ENCODE results near the gene CMIP.

Gene CMIP

DNA sequence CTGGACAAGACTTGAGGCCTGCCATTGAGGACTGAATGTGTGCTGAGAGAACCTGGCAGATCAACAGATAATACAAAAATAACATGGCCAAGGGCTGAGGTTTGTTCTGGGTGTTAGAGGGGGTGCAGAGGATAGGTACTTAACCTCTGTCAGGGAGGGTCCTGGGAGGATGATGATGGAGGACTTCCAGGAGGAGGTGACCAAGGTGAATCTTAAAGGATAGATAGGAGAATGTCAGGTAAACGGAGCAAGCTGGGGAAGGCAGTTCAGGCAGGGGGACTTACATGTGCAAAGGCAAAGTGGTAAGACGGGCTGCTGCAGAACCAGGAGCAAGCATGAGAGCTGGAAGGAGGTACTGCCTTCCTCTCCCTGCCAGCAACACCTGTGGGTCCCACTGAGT, 214.6 kb downstream of the CMIP start:
- TF ChIP-seq EP300 (IDR thresholded peaks at IDR 0.05; ENCODE audit: borderline replicate concordance) (no peak), FOXM1 (IDR thresholded peaks at IDR 0.05; ENCODE audit: borderline replicate concordance, low read depth) (no peak), EGR1 (IDR thresholded peaks at IDR 0.05) (no peak), CREB1 (IDR thresholded peaks at IDR 0.05; ENCODE audit: low read depth) (no peak), CEBPB (IDR thresholded peaks at IDR 0.05) (no peak), TAF1 (IDR thresholded peaks at IDR 0.05; ENCODE audit: low read depth) (no peak), RAD21 (IDR thresholded peaks at IDR 0.05; ENCODE audit: low read depth) (no peak), ZBTB7A (IDR thresholded peaks at IDR 0.05; ENCODE audit: low read depth) (no peak), YY1 (IDR thresholded peaks at IDR 0.05; ENCODE audit: low read depth) (no peak), TEAD4 (IDR thresholded peaks at IDR 0.05) (no peak), TCF12 (IDR thresholded peaks at IDR 0.05; ENCODE audit: low read depth) (no peak)
- TF ChIP-seq, protein P1, sequence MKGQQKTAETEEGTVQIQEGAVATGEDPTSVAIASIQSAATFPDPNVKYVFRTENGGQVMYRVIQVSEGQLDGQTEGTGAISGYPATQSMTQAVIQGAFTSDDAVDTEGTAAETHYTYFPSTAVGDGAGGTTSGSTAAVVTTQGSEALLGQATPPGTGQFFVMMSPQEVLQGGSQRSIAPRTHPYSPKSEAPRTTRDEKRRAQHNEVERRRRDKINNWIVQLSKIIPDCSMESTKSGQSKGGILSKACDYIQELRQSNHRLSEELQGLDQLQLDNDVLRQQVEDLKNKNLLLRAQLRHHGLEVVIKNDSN (IDR thresholded peaks at IDR 0.05), result no peak
- TF ChIP-seq, protein P2, sequence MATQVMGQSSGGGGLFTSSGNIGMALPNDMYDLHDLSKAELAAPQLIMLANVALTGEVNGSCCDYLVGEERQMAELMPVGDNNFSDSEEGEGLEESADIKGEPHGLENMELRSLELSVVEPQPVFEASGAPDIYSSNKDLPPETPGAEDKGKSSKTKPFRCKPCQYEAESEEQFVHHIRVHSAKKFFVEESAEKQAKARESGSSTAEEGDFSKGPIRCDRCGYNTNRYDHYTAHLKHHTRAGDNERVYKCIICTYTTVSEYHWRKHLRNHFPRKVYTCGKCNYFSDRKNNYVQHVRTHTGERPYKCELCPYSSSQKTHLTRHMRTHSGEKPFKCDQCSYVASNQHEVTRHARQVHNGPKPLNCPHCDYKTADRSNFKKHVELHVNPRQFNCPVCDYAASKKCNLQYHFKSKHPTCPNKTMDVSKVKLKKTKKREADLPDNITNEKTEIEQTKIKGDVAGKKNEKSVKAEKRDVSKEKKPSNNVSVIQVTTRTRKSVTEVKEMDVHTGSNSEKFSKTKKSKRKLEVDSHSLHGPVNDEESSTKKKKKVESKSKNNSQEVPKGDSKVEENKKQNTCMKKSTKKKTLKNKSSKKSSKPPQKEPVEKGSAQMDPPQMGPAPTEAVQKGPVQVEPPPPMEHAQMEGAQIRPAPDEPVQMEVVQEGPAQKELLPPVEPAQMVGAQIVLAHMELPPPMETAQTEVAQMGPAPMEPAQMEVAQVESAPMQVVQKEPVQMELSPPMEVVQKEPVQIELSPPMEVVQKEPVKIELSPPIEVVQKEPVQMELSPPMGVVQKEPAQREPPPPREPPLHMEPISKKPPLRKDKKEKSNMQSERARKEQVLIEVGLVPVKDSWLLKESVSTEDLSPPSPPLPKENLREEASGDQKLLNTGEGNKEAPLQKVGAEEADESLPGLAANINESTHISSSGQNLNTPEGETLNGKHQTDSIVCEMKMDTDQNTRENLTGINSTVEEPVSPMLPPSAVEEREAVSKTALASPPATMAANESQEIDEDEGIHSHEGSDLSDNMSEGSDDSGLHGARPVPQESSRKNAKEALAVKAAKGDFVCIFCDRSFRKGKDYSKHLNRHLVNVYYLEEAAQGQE (IDR thresholded peaks at IDR 0.05; ENCODE audit: low read depth), result no peak
- TF ChIP-seq, protein P3, sequence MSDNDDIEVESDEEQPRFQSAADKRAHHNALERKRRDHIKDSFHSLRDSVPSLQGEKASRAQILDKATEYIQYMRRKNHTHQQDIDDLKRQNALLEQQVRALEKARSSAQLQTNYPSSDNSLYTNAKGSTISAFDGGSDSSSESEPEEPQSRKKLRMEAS (IDR thresholded peaks at IDR 0.05), result no peak

DNA sequence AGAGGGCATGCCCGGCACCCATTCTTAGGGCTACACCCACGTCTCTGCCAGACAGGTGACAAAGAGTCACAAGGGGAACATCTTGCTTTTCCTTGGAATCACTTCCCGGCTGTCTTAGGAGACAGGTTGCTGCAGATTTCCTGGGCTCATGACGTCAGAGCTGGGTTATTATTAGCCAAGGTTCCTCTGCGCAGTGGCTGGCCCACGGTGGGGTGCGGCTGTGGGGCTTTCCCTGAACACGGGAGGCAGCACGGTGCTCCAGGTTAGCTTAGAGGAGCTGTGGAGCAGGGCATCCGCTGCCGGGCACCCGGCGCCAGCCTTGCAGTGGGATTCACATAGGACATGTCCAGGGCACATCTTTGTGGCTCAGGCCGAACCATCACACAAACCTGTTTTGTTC, 216.5 kb downstream of the CMIP start:
- TF ChIP-seq ZBTB7A (IDR thresholded peaks at IDR 0.05; ENCODE audit: low read depth) (no peak), CEBPB (IDR thresholded peaks at IDR 0.05) (no peak), NFIC (IDR thresholded peaks at IDR 0.05) (no peak), FOXM1 (IDR thresholded peaks at IDR 0.05; ENCODE audit: borderline replicate concordance, low read depth) (no peak), YY1 (IDR thresholded peaks at IDR 0.05; ENCODE audit: low read depth) (no peak)
- TF ChIP-seq, protein P3 (IDR thresholded peaks at IDR 0.05), result no peak

DNA sequence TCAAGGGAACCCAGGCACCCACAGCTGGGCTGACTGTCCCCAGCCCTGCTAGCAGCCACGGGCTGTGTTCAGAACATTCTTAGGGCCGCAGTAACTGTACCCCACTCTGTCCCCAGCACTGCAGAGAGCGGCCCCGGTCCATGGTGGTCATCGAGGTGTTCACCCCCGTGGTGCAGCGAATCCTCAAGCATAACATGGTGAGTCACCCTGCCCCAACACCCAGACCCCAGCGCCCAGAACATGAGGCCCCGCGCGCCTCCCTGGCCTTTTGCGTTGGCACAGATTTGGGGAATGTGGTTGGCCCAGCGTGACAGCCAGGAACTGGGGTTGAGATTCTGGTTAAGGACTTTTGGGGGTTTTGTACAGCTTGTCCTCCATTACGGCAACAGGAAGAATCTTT, 219.5 kb downstream of the CMIP start:
- TF ChIP-seq CREB1 (IDR thresholded peaks at IDR 0.05; ENCODE audit: low read depth) (no peak), TAF1 (IDR thresholded peaks at IDR 0.05; ENCODE audit: low read depth) (no peak), EP300 (IDR thresholded peaks at IDR 0.05; ENCODE audit: borderline replicate concordance) (no peak), TEAD4 (IDR thresholded peaks at IDR 0.05) (no peak)

DNA sequence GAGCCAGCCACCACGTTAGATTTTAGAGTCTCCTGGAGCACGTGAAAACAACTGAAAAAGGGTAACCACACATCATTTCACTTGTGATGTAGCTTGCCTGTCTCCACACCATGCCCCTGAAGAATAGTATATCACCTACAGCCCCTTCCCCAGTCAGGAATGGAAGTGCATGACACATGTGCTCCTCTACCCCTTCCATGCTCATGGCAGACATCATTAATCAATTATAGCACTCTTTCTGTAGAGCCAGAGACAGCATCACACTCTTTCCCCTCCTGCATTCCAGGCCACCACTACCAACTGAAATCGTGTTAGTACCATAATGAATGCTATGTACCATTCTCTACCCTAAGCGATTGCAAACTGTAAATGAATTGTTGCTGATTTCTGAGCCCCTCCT, 221.0 kb downstream of the CMIP start:
- TF ChIP-seq CREB1 (IDR thresholded peaks at IDR 0.05; ENCODE audit: low read depth) (no peak), EP300 (IDR thresholded peaks at IDR 0.05; ENCODE audit: borderline replicate concordance) (no peak), TCF12 (IDR thresholded peaks at IDR 0.05; ENCODE audit: low read depth) (no peak)
- TF ChIP-seq, protein P3 (IDR thresholded peaks at IDR 0.05), result no peak
- TF ChIP-seq, protein P2 (IDR thresholded peaks at IDR 0.05; ENCODE audit: low read depth), result no peak

DNA sequence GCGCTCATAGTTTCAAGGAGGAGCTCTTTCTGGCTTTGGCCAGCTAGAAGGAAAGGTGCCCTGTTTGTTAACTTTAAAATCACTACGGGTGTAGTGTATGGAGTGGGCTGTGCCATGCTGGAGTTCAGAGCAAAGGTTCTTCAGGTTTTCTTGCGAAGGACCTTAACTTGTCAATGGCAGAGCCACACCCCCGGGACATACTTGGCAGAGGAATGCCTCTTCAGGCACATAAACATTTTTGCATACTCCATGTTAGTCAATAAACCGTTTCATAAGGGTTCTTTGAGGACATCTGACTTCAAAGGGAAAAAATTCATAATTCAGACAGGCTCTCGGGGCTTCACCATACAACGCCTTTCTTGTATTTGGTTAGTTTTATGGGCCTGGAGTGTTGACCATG, 221.5 kb downstream of the CMIP start:
- TF ChIP-seq EP300 (IDR thresholded peaks at IDR 0.05; ENCODE audit: borderline replicate concordance), result no peak
- TF ChIP-seq TAF1 (IDR thresholded peaks at IDR 0.05; ENCODE audit: low read depth), result no peak
- TF ChIP-seq NFIC (IDR thresholded peaks at IDR 0.05), result no peak

DNA sequence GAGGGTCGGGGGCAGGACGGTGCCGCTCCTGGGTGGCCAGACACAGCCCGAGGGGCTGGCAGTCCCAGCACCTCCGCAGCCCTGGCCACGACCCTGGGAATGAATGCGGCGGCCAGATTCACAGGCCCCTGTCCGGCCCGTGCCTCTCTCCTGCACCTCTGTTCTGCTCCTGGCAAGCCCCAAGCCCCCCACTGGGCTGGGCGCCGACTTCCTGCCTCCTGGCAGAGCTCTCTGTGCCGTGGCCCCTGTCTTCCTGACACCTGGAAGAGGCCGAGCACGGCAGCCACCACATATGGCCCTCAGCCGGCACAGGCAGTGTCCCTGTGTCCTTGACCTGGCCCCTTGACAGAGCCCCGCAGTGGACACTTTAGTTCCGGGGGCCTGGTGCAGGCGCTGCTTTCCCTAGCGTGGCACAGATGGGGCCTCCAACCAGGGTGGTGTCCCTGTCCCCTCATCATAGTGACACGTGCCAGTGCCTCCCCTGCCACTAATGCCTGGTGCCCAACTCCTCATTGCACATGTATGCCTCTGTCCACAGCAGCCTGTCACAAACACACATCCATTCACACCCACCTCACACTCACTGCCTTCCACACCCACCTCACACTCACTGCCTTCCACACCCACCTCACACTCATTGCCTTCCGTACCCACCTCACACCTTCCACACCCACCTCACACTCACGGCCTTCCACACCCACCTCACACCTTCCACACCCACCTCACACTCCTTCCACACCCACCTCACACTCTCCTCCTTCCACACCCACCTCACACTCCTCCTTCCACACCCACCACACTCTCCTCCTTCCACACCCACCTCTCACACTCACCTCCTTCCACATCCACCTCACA, 223.9 kb downstream of the CMIP start:
- TF ChIP-seq CEBPB (IDR thresholded peaks at IDR 0.05) (no peak), EGR1 (IDR thresholded peaks at IDR 0.05) (no peak), CREB1 (IDR thresholded peaks at IDR 0.05; ENCODE audit: low read depth) (no peak), RAD21 (IDR thresholded peaks at IDR 0.05; ENCODE audit: low read depth) (no peak), TAF1 (IDR thresholded peaks at IDR 0.05; ENCODE audit: low read depth) (no peak), TCF12 (IDR thresholded peaks at IDR 0.05; ENCODE audit: low read depth) (no peak), ZBTB7A (IDR thresholded peaks at IDR 0.05; ENCODE audit: low read depth) (no peak), TEAD4 (IDR thresholded peaks at IDR 0.05) (no peak), YY1 (IDR thresholded peaks at IDR 0.05; ENCODE audit: low read depth) (no peak), FOXM1 (IDR thresholded peaks at IDR 0.05; ENCODE audit: borderline replicate concordance, low read depth) (no peak), EP300 (IDR thresholded peaks at IDR 0.05; ENCODE audit: borderline replicate concordance) (no peak), NFIC (IDR thresholded peaks at IDR 0.05) (no peak)
- TF ChIP-seq, protein P2 (IDR thresholded peaks at IDR 0.05; ENCODE audit: low read depth), result no peak
- TF ChIP-seq, protein P3 (IDR thresholded peaks at IDR 0.05), result no peak
- TF ChIP-seq, protein P1 (IDR thresholded peaks at IDR 0.05), result no peak
